ENCODE data around the gene OR6A2. TPM values are rescaled to one million over a fixed set of nuclear protein-coding genes. Genes with fewer than 3 reads are reported as not detected.

The OR6A2 gene
- total and polyA plus RNA-seq, 8 donors = 0.55 TPM; not detected in 7

- TF ChIP-seq POLR2A (IDR thresholded peaks at IDR 0.05) (no peak), CTCF (IDR thresholded peaks at IDR 0.05) (no peak), POLR2AphosphoS5 (IDR thresholded peaks at IDR 0.05) (peak in 2 of 3 donors; percentile 35 to 66), EP300 (IDR thresholded peaks at IDR 0.05) (no peak)
- Histone ChIP-seq H3K27ac (peak overlapping the region; percentile 25 to 92 (median 77)), H3K27me3 (no peaks in the 10 kb centered on the region), H3K36me3 (no peaks in the 10 kb centered on the region), H3K9me3 (no peaks in the 10 kb centered on the region), H3K4me3 (peak overlapping the region; percentile 20 to 41 (median 28)), H3K4me1 (peaks cover 0 to 3% (median 0%) of the 10 kb centered on the region in 4 donors)
- 20 to 36% (median 32%) methylated on average over 5 of the region's 5 CpGs for WGBS, 5 donors
- DNase-seq = peak; percentile 28 to 49
- intact Hi-C loops (cut with DNase I; ENCODE audit: low total_unique reads) = no loop called here
Measured at GRCh38 chr11:6746086-6746618, 53.3 kb downstream of the OR6A2 start.

GRCh38 chr11:6745465-6746015 lies 53.9 kb downstream of the OR6A2 start:
- Histone ChIP-seq H3K4me3 (peak overlapping the region; percentile 20 to 41 (median 28)), H3K9me3 (no peaks in the 10 kb centered on the region), H3K27me3 (no peaks in the 10 kb centered on the region), H3K4me1 (peaks cover 0 to 3% (median 0%) of the 10 kb centered on the region in 4 donors), H3K36me3 (no peaks in the 10 kb centered on the region), H3K27ac (peak overlapping the region in 4 of 5 donors; percentile 71 to 92 (median 78))
- WGBS, 5 donors = 41 to 64% (median 57%) methylated on average over 2 of the region's 2 CpGs
- no peak for TF ChIP-seq CTCF (IDR thresholded peaks at IDR 0.05)
- no peak for TF ChIP-seq POLR2AphosphoS5 (IDR thresholded peaks at IDR 0.05)
- TF ChIP-seq EP300 (IDR thresholded peaks at IDR 0.05) = no peak
- no peak for TF ChIP-seq POLR2A (IDR thresholded peaks at IDR 0.05)
- DNase-seq = no peak
- intact Hi-C loops (cut with DNase I; ENCODE audit: low total_unique reads) = no loop called here

- intact Hi-C loops (cut with DNase I; ENCODE audit: low total_unique reads) = no loop called here
- Histone ChIP-seq H3K9me3 (no peaks in the 10 kb centered on the region), H3K4me1 (peaks cover 0 to 3% (median 0%) of the 10 kb centered on the region in 4 donors), H3K4me3 (peak overlapping the region in 3 of 4 donors; percentile 25 to 41 (median 30)), H3K27me3 (no peaks in the 10 kb centered on the region), H3K36me3 (no peaks in the 10 kb centered on the region), H3K27ac (peak overlapping the region in 4 of 5 donors; percentile 71 to 92 (median 78))
- TF ChIP-seq CTCF (IDR thresholded peaks at IDR 0.05) = no peak
- no peak for TF ChIP-seq POLR2AphosphoS5 (IDR thresholded peaks at IDR 0.05)
- DNase-seq = no peak
- 47 to 79% (median 68%) methylated on average over 3 to 4 of the region's 4 CpGs for WGBS, 5 donors
Measured at GRCh38 chr11:6745018-6745417, 54.5 kb downstream of the OR6A2 start.

- H3K36me3 ChIP-seq = no peaks in the 10 kb centered on the region
- H3K27ac ChIP-seq = no peak overlapping the region
- intact Hi-C loops (cut with DNase I; ENCODE audit: low total_unique reads) = no loop called here
- H3K4me1 ChIP-seq = peaks cover 0 to 3% (median 0%) of the 10 kb centered on the region in 4 donors
- peak overlapping the region in 1 of 4 donors; percentile 2 for H3K4me3 ChIP-seq
- no peak for DNase-seq
- WGBS, 5 donors = 50 to 79% (median 71%) methylated on average over 7 of the region's 7 CpGs
- no peaks in the 10 kb centered on the region for H3K27me3 ChIP-seq
- H3K9me3 ChIP-seq = no peaks in the 10 kb centered on the region
- TF ChIP-seq POLR2A (IDR thresholded peaks at IDR 0.05) = no peak
- no peak for TF ChIP-seq CTCF (IDR thresholded peaks at IDR 0.05)
- no peak for TF ChIP-seq POLR2AphosphoS5 (IDR thresholded peaks at IDR 0.05)
- no peak for TF ChIP-seq EP300 (IDR thresholded peaks at IDR 0.05)
Measured at GRCh38 chr11:6742260-6742659, 57.2 kb downstream of the OR6A2 start.

Other genes starting within 250 kb of the OR6A2 start
- 10 to 100 TPM in 2 of 5 donors, 1 to 10 TPM in 3; 1.8 to 22.6 (median 7.6) TPM for gene RRP8, start 196.1 kb downstream of the OR6A2 start, total RNA-seq
- gene RRP8, start 196.1 kb downstream of the OR6A2 start, polyA plus RNA-seq = 10 to 100 TPM; 16.5 to 23.1 (median 18.0) TPM
- gene ILK, start 195.9 kb downstream of the OR6A2 start, total RNA-seq = 100 to 1,000 TPM in 4 of 5 donors, 10 to 100 TPM in 1; 60.0 to 308 (median 123) TPM
- 100 to 1,000 TPM; 123 to 138 (median 124) TPM for gene ILK, start 195.9 kb downstream of the OR6A2 start, polyA plus RNA-seq
- 100 to 1,000 TPM in 4 of 5 donors, 10 to 100 TPM in 1; 15.8 to 234 (median 163) TPM for gene TAF10, start 187.5 kb downstream of the OR6A2 start, total RNA-seq
- gene TAF10, start 187.5 kb downstream of the OR6A2 start, polyA plus RNA-seq = 100 to 1,000 TPM; 115 to 160 (median 154) TPM
- 100 to 1,000 TPM in 1 of 5 donors, 10 to 100 TPM in 4; 45.9 to 213 (median 91.5) TPM for gene TPP1, start 180.3 kb downstream of the OR6A2 start, total RNA-seq
- gene TPP1, start 180.3 kb downstream of the OR6A2 start, polyA plus RNA-seq = 10 to 100 TPM; 11.9 to 32.8 (median 26.1) TPM
- gene DCHS1, start 143.9 kb downstream of the OR6A2 start, total RNA-seq = 10 to 100 TPM in 4 of 5 donors, 1 to 10 TPM in 1; 9.9 to 22.8 (median 17.4) TPM
- gene DCHS1, start 143.9 kb downstream of the OR6A2 start, polyA plus RNA-seq = 1 to 10 TPM in 2 of 3 donors, under 1 TPM in 1; 0.76 to 2.6 (median 1.6) TPM
- gene MRPL17, start 116.3 kb downstream of the OR6A2 start, total RNA-seq = 100 to 1,000 TPM in 1 of 5 donors, 10 to 100 TPM in 3, 1 to 10 TPM in 1; 9.0 to 148 (median 20.4) TPM
- gene MRPL17, start 116.3 kb downstream of the OR6A2 start, polyA plus RNA-seq = 10 to 100 TPM; 43.2 to 52.2 (median 49.4) TPM
- under 1 TPM in 2 of 5 donors, not detected in 3; 0.29 to 0.55 TPM for gene OR2AG2, start 27.7 kb downstream of the OR6A2 start, total RNA-seq
- not detected for gene OR2AG2, start 27.7 kb downstream of the OR6A2 start, polyA plus RNA-seq
- gene OR2AG1, start 16.7 kb downstream of the OR6A2 start, total RNA-seq = under 1 TPM in 1 of 5 donors, not detected in 4; under 0.01 TPM
- not detected for gene OR2AG1, start 16.7 kb downstream of the OR6A2 start, polyA plus RNA-seq
- gene OR10A5, start 46.0 kb upstream of the OR6A2 start, total RNA-seq = not detected
- gene OR10A5, start 46.0 kb upstream of the OR6A2 start, polyA plus RNA-seq = not detected
- not detected for gene OR10A2, start 63.4 kb upstream of the OR6A2 start, total RNA-seq
- not detected for gene OR10A2, start 63.4 kb upstream of the OR6A2 start, polyA plus RNA-seq
- not detected for gene OR10A4, start 76.9 kb upstream of the OR6A2 start, total RNA-seq
- gene OR10A4, start 76.9 kb upstream of the OR6A2 start, polyA plus RNA-seq = not detected
- not detected for gene OR2D2, start 92.8 kb upstream of the OR6A2 start, total RNA-seq
- gene OR2D2, start 92.8 kb upstream of the OR6A2 start, polyA plus RNA-seq = not detected
- gene OR2D3, start 121.3 kb upstream of the OR6A2 start, total RNA-seq = not detected
- gene OR2D3, start 121.3 kb upstream of the OR6A2 start, polyA plus RNA-seq = not detected
- gene ZNF215, start 126.7 kb upstream of the OR6A2 start, total RNA-seq = 10 to 100 TPM in 1 of 5 donors, 1 to 10 TPM in 3, under 1 TPM in 1; 0.89 to 12.3 (median 2.4) TPM
- gene ZNF215, start 126.7 kb upstream of the OR6A2 start, polyA plus RNA-seq = under 1 TPM in 2 of 3 donors, not detected in 1; 0.46 to 0.98 TPM
- 1 to 10 TPM in 1 of 5 donors, under 1 TPM in 2, not detected in 2; 0.58 to 4.0 (median 0.87) TPM for gene ZNF214, start 220.7 kb upstream of the OR6A2 start, total RNA-seq
- under 1 TPM; 0.37 to 0.63 (median 0.61) TPM for gene ZNF214, start 220.7 kb upstream of the OR6A2 start, polyA plus RNA-seq
- under 1 TPM in 1 of 5 donors, not detected in 4; 0.18 TPM for gene NLRP14, start 220.8 kb upstream of the OR6A2 start, total RNA-seq
- not detected for gene NLRP14, start 220.8 kb upstream of the OR6A2 start, polyA plus RNA-seq

All from stomach (tissue), 9 donors.